Astrocyte (in vitro differentiated cells and primary cell): Measurements from ENCODE around the gene SCAMP5. TPM values are rescaled to one million over a fixed set of nuclear protein-coding genes. Genes with fewer than 3 reads are reported as not detected.

Source experiments
- DNase-seq: peaks from one replicate; pipeline ENCODE4 v3.0.0-alpha.2; 2010; ENCODE audit warnings: low read depth
- FAIRE-seq: peaks from 2 replicates; lab custom pipeline; 2011; peaks lifted over from hg19 to GRCh38; lab: Jason Lieb, UNC
- H2AFZ ChIP-seq: 2 replicates; pipeline ENCODE4 v1.6.0; 2012; ENCODE audit warnings: low read depth, low read length, inconsistent platforms
- H3K27ac ChIP-seq: 2 replicates; pipeline ENCODE4 v1.5.1; 2011; ENCODE audit warnings: low read depth, low read length, inconsistent platforms
- H3K27me3 ChIP-seq: 2 replicates; pipeline ENCODE4 v1.6.0; 2011; ENCODE audit warnings: low read length, inconsistent platforms; ENCODE audit not compliant: insufficient read depth
- H3K36me3 ChIP-seq: 2 replicates; pipeline ENCODE4 v1.5.1; 2011; ENCODE audit warnings: low read length, inconsistent platforms; ENCODE audit not compliant: insufficient read depth
- H3K4me1 ChIP-seq: 2 replicates; pipeline ENCODE4 v1.5.1; 2011; ENCODE audit warnings: low read length, inconsistent platforms; ENCODE audit not compliant: insufficient read depth
- H3K4me2 ChIP-seq: 2 replicates; pipeline ENCODE4 v1.6.0; 2012; ENCODE audit warnings: low read length, inconsistent platforms
- H3K4me3 ChIP-seq: 2 replicates; pipeline ENCODE4 v1.5.1; 2011; ENCODE audit warnings: low read depth, mild to moderate bottlenecking, low read length, inconsistent platforms; ENCODE audit not compliant: insufficient read depth
- H3K79me2 ChIP-seq: 2 replicates; pipeline ENCODE4 v1.6.0; 2012; ENCODE audit warnings: mild to moderate bottlenecking, low read length, inconsistent platforms; ENCODE audit not compliant: insufficient read depth
- H3K9ac ChIP-seq: 2 replicates; pipeline ENCODE4 v1.6.0; 2012; ENCODE audit warnings: mild to moderate bottlenecking, low read length, inconsistent platforms
- H3K9me3 ChIP-seq: 2 replicates; pipeline ENCODE4 v1.5.1; 2012; ENCODE audit warnings: low read depth, mild to moderate bottlenecking, low read length, inconsistent platforms; ENCODE audit not compliant: insufficient read depth
- H4K20me1 ChIP-seq: 2 replicates; pipeline ENCODE4 v1.6.0; 2012; ENCODE audit warnings: low read length, inconsistent platforms; ENCODE audit not compliant: insufficient read depth
- H3K27ac Mint-ChIP-seq: one replicate; pipeline ENCODE4 v1.8.0; 2021; ENCODE audit warnings: mild to moderate bottlenecking, mixed read lengths; ENCODE audit not compliant: unreplicated experiment
- H3K27me3 Mint-ChIP-seq: one replicate; pipeline ENCODE4 v1.8.0; 2021; ENCODE audit warnings: low read depth, mixed read lengths; ENCODE audit not compliant: unreplicated experiment
- H3K36me3 Mint-ChIP-seq: one replicate; pipeline ENCODE4 v1.8.0; 2021; ENCODE audit warnings: low read depth, mixed read lengths; ENCODE audit not compliant: unreplicated experiment
- H3K4me1 Mint-ChIP-seq: one replicate; pipeline ENCODE4 v1.8.0; 2021; ENCODE audit warnings: low read depth, mixed read lengths; ENCODE audit not compliant: unreplicated experiment
- H3K4me3 Mint-ChIP-seq: one replicate; pipeline ENCODE4 v1.8.0; 2021; ENCODE audit warnings: mild to moderate bottlenecking, moderate library complexity, mixed read lengths; ENCODE audit not compliant: unreplicated experiment
- H3K9me3 Mint-ChIP-seq: one replicate; pipeline ENCODE4 v1.8.0; 2021; ENCODE audit warnings: mild to moderate bottlenecking, mixed read lengths; ENCODE audit not compliant: unreplicated experiment
- CTCF ChIP-seq: IDR thresholded peaks from 2 replicates; pipeline ENCODE4 v1.5.1; 2011; ENCODE audit warnings: low read depth, mild to moderate bottlenecking, inconsistent platforms, low read length, moderate library complexity; ENCODE audit not compliant: insufficient read depth
- EZH2 ChIP-seq: IDR thresholded peaks from 2 replicates; pipeline ENCODE4 v1.6.1; 2012; ENCODE audit warnings: mild to moderate bottlenecking, low read length, inconsistent platforms; ENCODE audit not compliant: insufficient read depth
- total RNA-seq: library from RNA; stranded (reverse); gene quantifications from 2 replicates; pipeline ENCODE4 v1.2.1, GENCODE V29; 2021

The SCAMP5 gene
- total RNA-seq, 1 donor from 2014 or later, result 18.7 TPM

- Histone ChIP-seq H3K4me2 (no peak overlapping the region), H3K9ac (no peak overlapping the region), H2AFZ (no peak overlapping the region), H4K20me1 (no peaks in the 10 kb centered on the region), H3K27me3 (no peaks in the 10 kb centered on the region), H3K4me1 (peaks cover 26% of the 10 kb centered on the region), H3K36me3 (no peaks in the 10 kb centered on the region), H3K9me3 (no peaks in the 10 kb centered on the region), H3K79me2 (no peaks in the 10 kb centered on the region), H3K4me3 (no peak overlapping the region), H3K27ac (no peak overlapping the region)
- Mint-ChIP-seq H3K36me3 (peaks cover 14% of the 10 kb centered on the region), H3K9me3 (peaks cover 24% of the 10 kb centered on the region), H3K27ac (no peak overlapping the region), H3K4me3 (no peak overlapping the region), H3K4me1 (peaks cover 23% of the 10 kb centered on the region), H3K27me3 (peaks cover 2% of the 10 kb centered on the region)
- TF ChIP-seq CTCF (no peak), EZH2 (no peak)
- no peak for DNase-seq
- FAIRE-seq, result no peak
Observed at GRCh38 chr15:75062706-75063105, 67.3 kb downstream of the SCAMP5 start.

GRCh38 chr15:75063338-75063737 is 68.0 kb downstream of the SCAMP5 start:
- no peak overlapping the region for H3K9ac ChIP-seq
- no peak overlapping the region for H3K4me3 Mint-ChIP-seq
- FAIRE-seq (no peak), DNase-seq (peak; percentile 74)
- no peaks in the 10 kb centered on the region for H3K27me3 ChIP-seq
- no peak overlapping the region for H3K4me2 ChIP-seq
- peaks cover 19% of the 10 kb centered on the region for H3K4me1 Mint-ChIP-seq
- no peak overlapping the region for H3K27ac ChIP-seq
- peaks cover 25% of the 10 kb centered on the region for H3K9me3 Mint-ChIP-seq
- no peak overlapping the region for H2AFZ ChIP-seq
- no peak for TF ChIP-seq CTCF
- no peak for TF ChIP-seq EZH2
- H3K27me3 Mint-ChIP-seq, result peaks cover 2% of the 10 kb centered on the region
- H3K4me1 ChIP-seq, result peaks cover 22% of the 10 kb centered on the region
- no peak overlapping the region for H3K4me3 ChIP-seq
- H3K27ac Mint-ChIP-seq, result peak overlapping the region; percentile 3
- H4K20me1 ChIP-seq, result no peaks in the 10 kb centered on the region
- H3K36me3 Mint-ChIP-seq, result peaks cover 14% of the 10 kb centered on the region
- no peaks in the 10 kb centered on the region for H3K9me3 ChIP-seq
- no peaks in the 10 kb centered on the region for H3K36me3 ChIP-seq
- no peaks in the 10 kb centered on the region for H3K79me2 ChIP-seq

- Histone ChIP-seq H3K36me3 (no peaks in the 10 kb centered on the region), H3K79me2 (no peaks in the 10 kb centered on the region), H3K9me3 (no peaks in the 10 kb centered on the region), H3K4me2 (no peak overlapping the region), H3K4me1 (peaks cover 19% of the 10 kb centered on the region), H3K27ac (no peak overlapping the region), H3K4me3 (no peak overlapping the region), H2AFZ (no peak overlapping the region), H4K20me1 (no peaks in the 10 kb centered on the region), H3K9ac (no peak overlapping the region), H3K27me3 (no peaks in the 10 kb centered on the region)
- peaks cover 15% of the 10 kb centered on the region for H3K4me1 Mint-ChIP-seq
- peaks cover 30% of the 10 kb centered on the region for H3K9me3 Mint-ChIP-seq
- no peak overlapping the region for H3K4me3 Mint-ChIP-seq
- peaks cover 5% of the 10 kb centered on the region for H3K27me3 Mint-ChIP-seq
- peaks cover 15% of the 10 kb centered on the region for H3K36me3 Mint-ChIP-seq
- FAIRE-seq (no peak), DNase-seq (no peak)
- TF ChIP-seq EZH2, result no peak
- no peak overlapping the region for H3K27ac Mint-ChIP-seq
Observed at GRCh38 chr15:75063889-75064288, 68.5 kb downstream of the SCAMP5 start.
